ENCODE measurements around the gene HLA-DRB5.
"Not testable (repeated sequence)": the region's sequence is repeated elsewhere in the genome, so short reads cannot be mapped to it uniquely, and the experiment has no call there.

The HLA-DRB5 gene

GRCh38 chr6:32529697-32530430, at the start of gene HLA-DRB5:
HLA-DRB5 (minus strand) TSS chr6:32530287; CDS start chr6:32530224, 63 bp downstream.
- in situ Hi-C loops (cut with MboI; ENCODE audit: low pct_unique_long_range_greater_than_20kb, low sequenced_read_pairs): loop anchor here (5.0 kb wide), 1 partner anchor 57 kb away; the partner anchor contains the start of gene HLA-DRB1
- DNase-seq: peak; percentile 26

- in situ Hi-C loops (cut with MboI; ENCODE audit: low pct_unique_long_range_greater_than_20kb, low sequenced_read_pairs): no loop called here
- DNase-seq: no peak
These were observed 48.9 kb upstream of the HLA-DRB5 start for GRCh38 chr6:32578962-32579361.

GRCh38 chr6:32577493-32577892, 47.4 kb upstream of the HLA-DRB5 start:
- in situ Hi-C loops (cut with MboI; ENCODE audit: low pct_unique_long_range_greater_than_20kb, low sequenced_read_pairs); DNase-seq: not testable (repeated sequence)

DNA sequence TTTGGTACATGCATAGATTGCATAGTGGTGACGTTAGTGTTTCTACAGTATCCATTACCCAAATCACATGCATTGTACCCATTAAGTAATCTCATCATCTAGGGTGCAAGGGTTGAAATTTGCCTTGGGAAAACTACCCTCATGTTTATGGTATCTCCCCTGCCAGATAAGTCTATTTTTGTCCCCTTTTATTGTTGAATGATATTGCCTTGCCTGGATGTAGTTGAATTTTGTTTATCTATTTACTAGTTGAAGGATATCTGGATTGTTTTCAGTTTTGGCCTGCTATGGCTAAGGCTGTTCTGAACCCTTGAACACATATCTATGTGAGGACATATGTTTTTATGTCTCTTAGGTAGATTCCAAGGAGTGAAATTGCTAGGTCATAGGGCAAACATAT, 46.2 kb upstream of the HLA-DRB5 start:
- no peak for DNase-seq
- in situ Hi-C loops (cut with MboI; ENCODE audit: low pct_unique_long_range_greater_than_20kb, low sequenced_read_pairs): no loop called here

DNA sequence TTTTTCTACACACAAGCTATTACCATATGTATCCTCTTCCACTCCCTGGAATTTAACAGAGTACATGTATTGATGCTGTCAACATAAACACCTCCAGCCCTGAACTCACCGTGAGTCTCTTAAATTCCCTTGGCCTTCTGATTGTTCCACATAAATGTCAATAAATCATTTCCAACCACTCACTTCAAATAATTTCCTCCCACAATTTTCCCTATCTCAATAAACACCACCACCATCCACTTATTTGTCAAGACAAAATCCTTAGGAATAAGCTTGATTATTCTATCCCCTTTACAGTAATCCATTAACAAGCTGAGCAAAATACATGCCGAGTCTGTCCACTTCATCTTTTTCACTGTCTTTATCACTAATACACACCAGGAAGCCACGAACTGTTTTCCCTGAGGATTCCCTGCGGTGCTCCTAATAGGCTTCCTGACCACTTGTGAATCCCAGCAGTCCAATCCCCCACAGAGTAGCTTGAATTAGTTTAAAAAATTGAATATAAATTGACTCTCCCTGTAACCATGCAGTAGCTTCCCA, 40.3 kb upstream of the HLA-DRB5 start:
- in situ Hi-C loops (cut with MboI; ENCODE audit: low pct_unique_long_range_greater_than_20kb, low sequenced_read_pairs): no loop called here
- no peak for DNase-seq

- in situ Hi-C loops (cut with MboI; ENCODE audit: low pct_unique_long_range_greater_than_20kb, low sequenced_read_pairs): no loop called here
- DNase-seq: no peak
These were observed 38.5 kb upstream of the HLA-DRB5 start for GRCh38 chr6:32568561-32568960.

GRCh38 chr6:32566957-32567356, 36.9 kb upstream of the HLA-DRB5 start:
- no peak for DNase-seq
- in situ Hi-C loops (cut with MboI; ENCODE audit: low pct_unique_long_range_greater_than_20kb, low sequenced_read_pairs): no loop called here

DNA sequence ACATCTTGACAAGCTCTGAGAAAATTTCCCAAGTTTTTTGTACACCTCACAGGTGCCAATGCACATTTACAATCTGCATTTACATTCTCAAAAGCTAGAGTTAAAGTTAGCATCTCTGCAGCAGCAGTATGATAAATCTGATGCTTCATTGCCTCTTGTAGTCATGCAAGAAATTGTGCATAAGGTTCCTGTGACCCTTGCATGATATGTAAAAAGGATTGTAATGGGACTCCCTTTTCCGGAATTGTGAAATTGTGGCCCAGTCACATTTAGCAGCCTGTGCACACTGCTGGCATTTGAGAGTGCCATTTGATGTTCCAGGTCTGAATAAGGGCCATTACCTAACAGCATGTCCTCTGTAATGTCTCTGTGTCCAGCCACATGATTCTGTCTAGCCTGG, 35.4 kb upstream of the HLA-DRB5 start:
- in situ Hi-C loops (cut with MboI; ENCODE audit: low pct_unique_long_range_greater_than_20kb, low sequenced_read_pairs): no loop called here
- DNase-seq: no peak

DNA sequence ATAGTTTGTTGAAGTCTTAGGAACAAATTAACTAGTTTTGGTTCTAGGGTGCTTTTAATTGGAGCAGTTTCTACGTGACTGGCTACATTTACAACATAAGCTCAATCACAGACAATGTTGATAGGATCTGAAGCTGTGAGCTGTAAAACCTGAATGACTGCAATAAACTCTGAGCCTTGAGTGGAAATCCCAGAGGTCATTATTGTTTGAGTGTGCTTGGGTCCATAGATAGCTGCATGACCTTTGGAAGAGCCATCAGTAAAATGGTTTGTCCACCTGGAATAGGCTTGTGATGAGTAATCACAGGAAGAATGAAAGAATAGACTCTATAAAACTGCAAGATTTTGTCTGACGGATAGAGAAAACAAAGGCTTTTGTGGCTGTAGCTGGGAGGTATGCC, 32.9 kb upstream of the HLA-DRB5 start:
- in situ Hi-C loops (cut with MboI; ENCODE audit: low pct_unique_long_range_greater_than_20kb, low sequenced_read_pairs): no loop called here
- DNase-seq: no peak

GRCh38 chr6:32559747-32560146, 29.7 kb upstream of the HLA-DRB5 start:
- in situ Hi-C loops (cut with MboI; ENCODE audit: low pct_unique_long_range_greater_than_20kb, low sequenced_read_pairs): no loop called here
- DNase-seq: no peak

- in situ Hi-C loops (cut with MboI; ENCODE audit: low pct_unique_long_range_greater_than_20kb, low sequenced_read_pairs): no loop called here
These were observed 28.5 kb upstream of the HLA-DRB5 start for GRCh38 chr6:32558426-32559057.

GRCh38 chr6:32554116-32554965, 24.3 kb upstream of the HLA-DRB5 start:
- in situ Hi-C loops (cut with MboI; ENCODE audit: low pct_unique_long_range_greater_than_20kb, low sequenced_read_pairs): no loop called here
- DNase-seq: peak; percentile 22

More at GRCh38 chr6:32558426-32559057, 28.5 kb upstream of the HLA-DRB5 start:
- no peak for DNase-seq

- DNase-seq: no peak
- in situ Hi-C loops (cut with MboI; ENCODE audit: low pct_unique_long_range_greater_than_20kb, low sequenced_read_pairs): no loop called here
These were observed 23.1 kb upstream of the HLA-DRB5 start for GRCh38 chr6:32553037-32553742.

DNA sequence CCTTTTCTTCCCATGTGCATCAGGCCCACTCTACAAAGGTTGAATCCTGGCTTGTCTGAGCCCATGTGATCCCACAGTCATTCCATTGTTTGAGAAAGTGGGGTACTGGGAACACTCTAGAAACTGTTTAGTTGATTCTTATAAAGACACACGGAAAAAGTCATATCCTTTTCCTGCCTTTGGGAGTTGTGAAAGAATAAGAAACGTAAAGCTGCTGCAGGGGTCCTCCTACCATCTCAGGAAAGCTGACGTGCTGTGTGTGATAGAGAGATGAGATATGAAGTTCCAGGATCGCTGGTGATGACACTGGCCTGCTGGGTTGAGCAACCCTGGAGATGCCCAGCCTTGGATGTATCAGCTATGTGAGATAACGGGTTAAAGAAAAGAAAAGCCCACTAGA, 21.3 kb upstream of the HLA-DRB5 start:
- DNase-seq: no peak
- in situ Hi-C loops (cut with MboI; ENCODE audit: low pct_unique_long_range_greater_than_20kb, low sequenced_read_pairs): no loop called here

- in situ Hi-C loops (cut with MboI; ENCODE audit: low pct_unique_long_range_greater_than_20kb, low sequenced_read_pairs): no loop called here
- no peak for DNase-seq
These were observed 9.8 kb upstream of the HLA-DRB5 start for GRCh38 chr6:32539839-32540238.

GRCh38 chr6:32530431-32530793, 325 bp upstream of the HLA-DRB5 start:
- in situ Hi-C loops (cut with MboI; ENCODE audit: low pct_unique_long_range_greater_than_20kb, low sequenced_read_pairs); DNase-seq: not testable (repeated sequence)

DNA sequence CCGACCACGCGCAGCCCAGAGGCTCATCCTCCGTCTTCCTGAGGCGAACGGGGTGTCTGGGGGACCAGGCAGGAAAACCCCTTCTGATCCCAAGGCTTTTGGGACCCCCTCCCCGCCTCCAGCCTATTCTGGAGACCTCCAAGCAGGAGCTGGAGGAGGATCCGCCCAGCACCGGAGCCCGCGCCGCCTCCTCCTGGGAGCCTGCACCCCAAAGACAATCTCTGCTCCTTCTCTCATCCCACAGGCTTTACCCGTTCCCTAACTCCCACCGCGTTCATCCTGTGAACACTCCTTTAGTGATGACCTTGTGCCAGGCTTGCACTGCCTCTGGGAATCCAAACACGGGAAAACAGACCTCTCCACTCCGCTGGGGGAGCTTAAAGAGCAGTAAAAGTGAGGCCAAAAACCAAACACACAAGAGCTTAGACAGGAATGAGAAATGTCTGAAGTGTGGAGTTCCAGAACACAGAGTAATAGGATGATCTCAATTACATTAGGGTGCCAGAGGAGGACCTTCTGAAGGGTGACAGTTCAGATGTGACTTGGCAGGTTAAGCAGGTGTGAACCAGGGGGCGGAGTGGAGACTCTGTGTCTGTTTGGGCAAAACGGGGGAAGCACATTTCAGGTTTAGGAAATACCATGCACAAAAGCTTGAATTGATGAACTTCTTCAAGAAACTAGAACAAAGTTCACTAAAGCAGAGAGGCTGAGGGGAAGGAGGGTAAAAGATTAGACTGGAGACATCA, 7.6 kb downstream of the HLA-DRB5 start:
- in situ Hi-C loops (cut with MboI; ENCODE audit: low pct_unique_long_range_greater_than_20kb, low sequenced_read_pairs): no loop called here
- no peak for DNase-seq

- DNase-seq: no peak
- in situ Hi-C loops (cut with MboI; ENCODE audit: low pct_unique_long_range_greater_than_20kb, low sequenced_read_pairs): no loop called here
These were observed 10.2 kb downstream of the HLA-DRB5 start for GRCh38 chr6:32519910-32520258.

All from KBM-7 (cell line).